ENCODE data around the gene ACAA1.

Gene ACAA1

DNA sequence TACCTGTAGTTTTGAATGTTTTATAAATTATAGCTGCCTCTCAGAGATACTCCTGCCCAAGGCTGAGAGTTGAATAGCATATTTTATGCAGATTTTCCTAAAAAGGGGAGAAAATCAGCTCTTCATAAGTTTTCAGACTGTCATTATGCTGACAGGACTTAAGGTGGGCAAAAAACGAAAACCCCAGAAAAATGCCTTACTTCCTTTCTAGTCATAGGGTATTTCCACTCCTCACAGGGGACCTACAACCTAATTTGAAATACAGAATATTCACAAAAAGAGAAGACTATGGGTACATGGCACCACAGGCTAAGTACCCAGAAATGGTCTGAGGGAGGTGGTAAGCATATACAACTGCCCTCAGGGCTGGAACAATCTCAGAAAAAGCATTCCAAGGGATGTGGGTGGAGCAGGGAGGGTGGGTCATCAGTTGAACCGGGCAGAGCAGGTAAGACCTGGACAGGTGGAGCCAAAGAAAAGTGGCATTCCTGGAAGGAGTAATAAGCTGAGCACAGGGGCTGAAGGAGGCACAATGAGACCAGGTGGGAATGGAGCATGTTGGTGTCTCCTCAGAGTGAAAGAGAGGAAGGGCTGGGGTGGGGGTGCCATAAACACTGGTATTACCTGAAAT, 17.8 kb upstream of the ACAA1 start:
- no peak for DNase-seq (ENCODE audit: low spot score)

DNA sequence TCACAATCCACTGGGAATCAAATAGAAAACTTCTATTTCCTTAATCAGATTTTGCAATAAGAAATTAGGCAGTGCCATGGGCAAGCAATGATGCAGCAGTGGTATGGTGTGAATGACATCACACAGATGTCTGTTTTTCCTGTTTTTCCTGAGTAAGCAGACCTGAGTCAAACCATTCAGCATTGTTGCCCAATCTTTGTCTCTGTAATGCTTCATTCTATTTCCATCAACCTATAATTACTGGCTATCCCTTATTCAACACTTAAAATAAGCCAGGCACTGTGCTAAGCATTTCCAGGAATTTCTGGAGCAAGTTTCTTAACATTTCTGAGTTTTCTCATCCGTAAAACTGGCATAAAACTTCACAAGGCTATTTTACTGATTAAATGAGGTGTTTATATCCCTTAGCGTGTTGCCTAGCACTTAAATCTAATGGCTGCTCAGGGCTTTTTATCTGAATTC, 17.1 kb upstream of the ACAA1 start:
- DNase-seq (ENCODE audit: low spot score), result no peak

DNA sequence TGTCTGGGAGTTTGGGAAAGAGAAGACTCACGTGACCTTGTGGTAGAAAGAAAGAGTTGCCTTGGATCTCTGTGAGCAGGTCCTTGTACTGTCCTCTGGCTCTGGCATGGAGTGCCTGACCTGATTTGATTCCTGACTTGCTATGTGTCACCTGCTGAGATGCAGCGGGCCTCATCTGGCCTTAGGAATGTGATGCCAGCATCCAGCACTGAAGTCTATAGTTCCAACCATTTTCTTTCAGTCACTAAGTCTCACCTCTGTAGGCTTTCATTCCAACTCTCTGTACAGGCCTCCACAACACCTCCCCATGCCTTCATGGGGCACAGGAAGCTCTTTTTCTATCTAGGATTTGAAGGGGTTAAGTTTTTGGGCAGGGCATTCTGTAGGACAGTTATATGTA, 16.3 kb upstream of the ACAA1 start:
- no peak for DNase-seq (ENCODE audit: low spot score)

DNA sequence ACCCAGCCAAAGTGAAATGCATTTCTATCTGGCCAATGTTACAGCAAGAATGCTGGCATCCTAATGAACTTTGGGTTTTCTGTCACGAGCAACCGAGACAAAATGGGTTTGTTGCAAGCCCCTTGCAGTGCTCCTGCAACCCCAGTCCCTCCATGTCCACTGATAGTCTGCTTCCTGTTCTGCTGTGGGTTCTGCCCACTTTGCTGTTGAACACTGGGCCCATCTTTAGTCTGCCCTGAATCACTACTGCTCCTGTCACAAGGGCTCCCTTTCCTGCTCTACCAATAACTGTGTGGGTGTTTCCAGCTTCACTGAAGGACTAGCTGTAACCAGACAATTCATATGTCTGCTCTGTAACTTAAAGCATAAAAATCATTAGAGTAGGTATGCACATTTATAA, 15.7 kb upstream of the ACAA1 start:
- no peak for DNase-seq (ENCODE audit: low spot score)

DNA sequence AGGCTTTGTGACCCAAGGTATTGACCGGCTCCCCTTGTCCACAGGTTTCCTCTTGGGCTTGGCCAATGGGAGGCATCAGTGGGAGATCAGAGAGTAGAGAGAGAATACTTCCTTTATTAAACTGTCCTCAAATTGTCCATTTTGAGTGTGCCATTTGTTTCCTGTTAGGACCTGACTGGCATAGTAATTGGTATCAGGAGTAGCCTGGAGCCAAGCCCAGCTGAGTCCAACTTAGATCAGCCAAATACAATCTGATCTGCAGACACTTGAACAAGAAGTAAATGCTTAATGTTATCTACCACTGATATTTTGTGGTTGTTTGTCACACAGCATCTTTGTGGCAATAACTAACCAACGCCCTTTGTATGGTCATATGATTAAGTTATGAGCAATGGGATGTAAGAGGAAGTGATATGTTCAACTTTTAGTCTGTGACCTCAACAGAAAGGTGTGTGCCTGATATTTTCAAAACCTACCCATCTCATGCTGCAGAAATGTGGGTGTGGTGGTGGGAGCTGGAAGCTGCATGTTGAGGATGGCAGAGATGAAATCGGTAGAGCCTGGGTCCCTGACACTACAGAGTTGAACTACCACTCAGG, 14.8 kb upstream of the ACAA1 start:
- DNase-seq (ENCODE audit: low spot score), result no peak

DNA sequence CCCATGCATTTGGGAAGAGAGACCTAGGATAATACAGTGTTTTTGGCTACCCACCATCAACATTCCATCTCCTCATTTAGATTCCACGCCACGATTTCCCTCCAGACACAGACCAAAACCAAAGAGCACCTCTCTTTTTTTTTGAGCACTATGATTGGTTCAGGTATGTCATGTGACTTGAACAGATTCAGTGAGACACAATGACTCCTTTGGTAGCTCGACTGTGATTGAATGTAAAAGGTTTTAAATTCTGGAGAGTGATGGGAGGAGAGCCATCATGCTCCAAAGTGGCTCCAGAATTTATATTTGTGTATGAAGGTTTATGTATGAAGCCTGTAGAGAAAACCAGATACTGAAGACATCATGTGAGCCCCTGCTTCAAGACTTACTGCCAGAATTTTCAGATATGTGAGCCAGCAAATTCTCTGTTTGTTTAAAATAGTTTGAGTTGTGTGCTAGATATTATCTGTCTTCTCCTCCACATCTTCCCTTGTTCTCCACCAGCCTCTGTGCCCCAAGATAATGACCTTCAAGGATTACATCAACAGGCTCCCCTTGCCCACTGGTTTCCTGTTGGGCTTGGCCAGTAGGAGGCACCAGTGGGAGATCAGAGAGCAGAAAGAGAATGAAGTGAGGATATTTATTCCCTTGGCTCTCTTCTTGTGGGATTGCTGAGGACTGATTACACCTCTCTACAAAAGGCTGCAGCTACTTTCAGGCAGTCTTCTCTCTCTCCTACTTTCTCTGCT, 14.0 kb upstream of the ACAA1 start:
- no peak for DNase-seq (ENCODE audit: low spot score)

DNA sequence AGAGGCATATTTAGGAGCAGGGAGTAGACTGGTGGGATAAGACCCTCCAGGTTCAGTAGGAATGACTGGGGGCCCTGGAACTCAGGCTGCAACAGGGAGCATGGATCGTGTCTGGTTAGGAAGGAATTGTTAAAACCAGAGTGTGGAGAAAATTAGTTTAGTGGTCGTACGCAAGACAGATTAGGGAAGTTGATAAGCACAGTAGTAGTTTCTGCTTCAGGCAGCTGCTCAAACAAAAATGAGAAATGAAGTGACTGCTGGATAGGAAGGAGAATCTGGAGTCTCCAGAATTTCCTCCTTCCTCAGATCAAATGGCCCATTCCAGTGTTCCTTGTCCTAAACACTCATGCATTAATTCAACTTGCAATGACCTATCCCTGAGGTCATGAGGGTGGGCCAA, 12.8 kb upstream of the ACAA1 start:
- DNase-seq (ENCODE audit: low spot score), result peak; percentile 85

DNA sequence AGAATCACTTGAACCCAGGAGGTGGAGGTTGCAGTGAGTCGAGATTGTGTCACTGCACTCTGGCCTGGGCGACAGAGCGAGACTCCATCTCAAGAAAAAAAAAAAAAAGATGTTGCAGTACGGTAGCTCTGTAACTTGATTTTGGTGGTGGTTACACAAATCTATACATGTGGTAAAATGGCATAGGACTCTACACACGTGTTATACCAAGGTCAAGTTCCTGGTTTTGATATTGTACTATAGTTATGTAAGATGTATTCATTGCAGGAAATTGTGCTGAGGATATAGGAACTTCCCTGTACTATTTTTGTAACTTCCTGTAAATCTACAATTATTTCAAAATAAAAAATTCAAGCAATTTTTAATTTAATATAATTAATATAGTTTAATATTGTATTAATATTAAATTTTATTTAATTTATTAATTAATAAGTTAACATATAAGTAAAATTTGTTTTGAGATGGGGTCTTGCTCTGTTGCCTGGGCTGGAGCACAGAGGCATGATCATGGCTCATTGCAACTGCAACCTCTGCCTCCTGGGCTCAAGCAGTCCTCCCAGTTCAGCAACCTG, 11.5 kb upstream of the ACAA1 start:
- DNase-seq (ENCODE audit: low spot score), result no peak

DNA sequence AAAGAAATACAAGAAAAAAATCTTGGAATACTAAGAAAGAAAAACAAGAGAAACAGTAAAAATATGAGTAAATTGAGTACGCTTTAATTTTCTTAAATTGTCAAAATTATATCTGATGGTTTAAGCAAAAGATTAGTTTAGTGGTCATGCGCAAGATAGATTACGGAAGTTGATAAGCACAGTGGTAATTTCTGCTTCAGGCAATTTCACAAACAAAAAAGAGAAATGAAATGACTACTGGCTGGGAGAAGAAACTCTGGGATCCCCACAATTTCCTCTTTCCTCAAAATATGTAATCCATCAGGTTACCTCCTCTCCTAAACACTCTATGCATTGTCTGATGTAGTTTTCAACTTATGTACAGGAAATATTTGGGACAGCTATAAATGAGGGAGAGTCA, 10.5 kb upstream of the ACAA1 start:
- no peak for DNase-seq (ENCODE audit: low spot score)

DNA sequence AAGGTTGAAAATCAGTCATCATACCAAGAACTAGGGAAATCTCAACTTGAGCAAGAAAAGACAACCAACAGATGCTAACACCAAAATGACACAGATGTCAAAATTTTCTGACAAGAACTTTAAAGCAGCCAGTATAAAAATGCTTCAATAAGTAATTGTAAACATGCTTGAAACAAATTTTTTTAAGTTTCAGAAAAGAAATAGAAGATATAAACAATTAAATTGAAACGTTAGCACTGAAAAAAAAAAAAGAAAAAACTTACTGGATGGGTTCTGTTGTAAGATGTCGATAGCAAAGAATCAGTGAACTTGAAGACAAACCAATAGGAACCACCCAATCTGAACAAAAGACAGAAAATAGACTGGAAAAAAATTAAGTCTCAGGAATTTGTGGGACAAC, 9.6 kb upstream of the ACAA1 start:
- no peak for DNase-seq (ENCODE audit: low spot score)

DNA sequence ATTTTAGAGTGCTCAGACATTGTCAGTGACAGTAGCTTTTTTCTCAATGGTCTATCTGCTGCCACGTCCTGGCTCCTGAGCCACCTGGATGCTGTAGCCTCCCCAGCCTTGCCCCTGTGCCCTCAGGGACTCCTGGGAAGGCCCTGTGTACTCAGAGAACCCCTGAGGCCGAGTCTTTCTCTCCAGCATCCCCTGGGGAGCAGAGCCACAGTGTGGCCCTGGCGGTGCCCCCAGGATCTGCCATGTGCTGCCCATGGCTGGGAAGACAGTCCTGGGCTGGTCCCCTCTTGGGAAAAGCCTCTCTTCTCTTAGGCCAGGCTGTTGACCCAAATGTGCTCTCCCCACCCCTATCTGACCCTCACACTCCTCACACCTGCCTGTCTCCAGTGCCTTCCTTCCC, 6.6 kb upstream of the ACAA1 start:
- DNase-seq (ENCODE audit: low spot score), result no peak

DNA sequence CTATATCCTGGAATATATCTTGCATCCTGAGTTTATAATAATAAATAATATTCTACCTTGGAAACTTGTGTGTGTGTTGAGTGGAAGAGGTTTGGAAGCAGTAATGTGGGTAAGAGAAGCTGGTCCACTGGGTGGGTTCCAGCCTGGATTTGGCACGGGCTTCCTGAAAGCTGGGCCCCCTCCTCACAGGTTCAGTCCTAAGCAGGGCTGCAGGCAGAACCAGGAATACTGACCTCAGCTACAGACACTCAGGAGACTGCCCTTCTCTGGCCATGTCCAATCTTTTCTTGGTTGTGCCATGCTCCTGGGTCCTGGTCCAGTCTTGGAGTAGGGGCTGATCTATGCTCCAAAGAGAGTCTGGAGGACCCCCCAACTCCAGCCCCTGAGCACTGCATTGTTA, 6.0 kb upstream of the ACAA1 start:
- no peak for DNase-seq (ENCODE audit: low spot score)

DNA sequence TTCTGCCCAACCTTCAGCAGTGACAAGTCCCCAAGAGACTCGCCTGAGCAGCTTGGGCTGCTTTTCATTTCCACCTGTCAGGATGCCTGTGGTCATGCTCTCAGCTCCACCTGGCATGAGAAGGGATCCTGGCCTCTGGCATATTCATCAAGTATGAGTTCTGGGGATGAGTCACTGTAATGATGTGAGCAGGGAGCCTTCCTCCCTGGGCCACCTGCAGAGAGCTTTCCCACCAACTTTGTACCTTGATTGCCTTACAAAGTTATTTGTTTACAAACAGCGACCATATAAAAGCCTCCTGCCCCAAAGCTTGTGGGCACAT, 5.0 kb upstream of the ACAA1 start:
- no peak for DNase-seq (ENCODE audit: low spot score)

DNA sequence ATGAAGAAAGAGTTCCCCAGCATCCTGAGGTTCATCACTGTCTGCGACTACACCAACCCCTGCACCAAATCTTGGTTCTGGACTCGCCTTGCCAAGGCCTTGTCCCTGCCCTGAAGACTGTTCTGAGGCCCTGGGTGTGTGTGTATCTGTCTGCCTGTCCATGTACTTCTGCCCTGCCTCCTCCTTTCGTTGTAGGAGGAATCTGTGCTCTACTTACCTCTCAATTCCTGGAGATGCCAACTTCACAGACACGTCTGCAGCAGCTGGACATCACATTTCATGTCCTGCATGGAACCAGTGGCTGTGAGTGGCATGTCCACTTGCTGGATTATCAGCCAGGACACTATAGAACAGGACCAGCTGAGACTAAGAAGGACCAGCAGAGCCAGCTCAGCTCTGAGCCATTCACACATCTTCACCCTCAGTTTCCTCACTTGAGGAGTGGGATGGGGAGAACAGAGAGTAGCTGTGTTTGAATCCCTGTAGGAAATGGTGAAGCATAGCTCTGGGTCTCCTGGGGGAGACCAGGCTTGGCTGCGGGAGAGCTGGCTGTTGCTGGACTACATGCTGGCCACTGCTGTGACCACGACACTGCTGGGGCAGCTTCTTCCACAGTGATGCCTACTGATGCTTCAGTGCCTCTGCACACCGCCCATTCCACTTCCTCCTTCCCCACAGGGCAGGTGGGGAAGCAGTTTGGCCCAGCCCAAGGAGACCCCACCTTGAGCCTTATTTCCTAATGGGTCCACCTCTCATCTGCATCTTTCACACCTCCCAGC, 4.4 kb upstream of the ACAA1 start:
- no peak for DNase-seq (ENCODE audit: low spot score)

DNA sequence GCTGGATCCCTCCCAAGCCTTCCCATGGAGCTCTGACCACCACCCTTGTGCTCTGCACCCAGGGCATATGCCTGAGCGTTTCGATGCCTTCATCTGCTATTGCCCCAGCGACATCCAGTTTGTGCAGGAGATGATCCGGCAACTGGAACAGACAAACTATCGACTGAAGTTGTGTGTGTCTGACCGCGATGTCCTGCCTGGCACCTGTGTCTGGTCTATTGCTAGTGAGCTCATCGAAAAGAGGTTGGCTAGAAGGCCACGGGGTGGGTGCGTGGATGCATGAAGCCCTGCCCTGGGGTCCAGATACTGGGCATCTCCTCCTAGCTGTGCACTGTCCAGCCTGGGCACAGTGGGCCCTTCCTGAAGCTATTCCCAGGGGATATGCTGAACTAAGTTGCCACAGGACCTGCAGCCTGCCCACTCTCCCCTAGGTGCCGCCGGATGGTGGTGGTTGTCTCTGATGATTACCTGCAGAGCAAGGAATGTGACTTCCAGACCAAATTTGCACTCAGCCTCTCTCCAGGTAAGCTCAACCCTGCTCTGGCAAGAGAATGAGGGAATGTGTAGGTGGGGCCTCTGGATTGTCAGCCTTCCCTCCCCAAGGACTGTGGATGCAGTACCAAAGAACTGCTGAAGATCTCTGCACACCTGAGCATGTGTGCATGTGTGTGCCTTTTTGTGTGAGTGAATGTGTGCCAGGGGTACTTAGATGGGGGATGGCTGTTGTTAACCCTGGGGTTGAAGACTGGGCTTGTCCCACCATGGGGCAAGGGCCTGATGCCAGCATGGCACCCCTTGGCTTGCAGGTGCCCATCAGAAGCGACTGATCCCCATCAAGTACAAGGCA, 3.6 kb upstream of the ACAA1 start:
- no peak for DNase-seq (ENCODE audit: low spot score)

DNA sequence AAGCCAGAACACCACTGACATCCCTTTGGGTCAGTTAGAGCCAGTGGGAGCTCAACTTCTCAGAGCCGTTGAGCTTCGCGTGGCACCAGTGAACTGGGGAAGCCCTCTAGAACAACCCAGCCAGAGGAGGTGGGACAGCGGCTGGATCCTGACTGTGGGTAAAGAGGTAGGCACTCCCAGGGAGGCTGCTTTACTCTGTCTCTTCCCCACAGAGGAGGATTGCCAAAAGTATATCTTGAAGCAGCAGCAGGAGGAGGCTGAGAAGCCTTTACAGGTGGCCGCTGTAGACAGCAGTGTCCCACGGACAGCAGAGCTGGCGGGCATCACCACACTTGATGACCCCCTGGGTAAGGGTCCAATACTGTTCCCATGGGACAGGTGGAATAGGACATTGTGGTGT, 2.7 kb upstream of the ACAA1 start:
- no peak for DNase-seq (ENCODE audit: low spot score)

DNA sequence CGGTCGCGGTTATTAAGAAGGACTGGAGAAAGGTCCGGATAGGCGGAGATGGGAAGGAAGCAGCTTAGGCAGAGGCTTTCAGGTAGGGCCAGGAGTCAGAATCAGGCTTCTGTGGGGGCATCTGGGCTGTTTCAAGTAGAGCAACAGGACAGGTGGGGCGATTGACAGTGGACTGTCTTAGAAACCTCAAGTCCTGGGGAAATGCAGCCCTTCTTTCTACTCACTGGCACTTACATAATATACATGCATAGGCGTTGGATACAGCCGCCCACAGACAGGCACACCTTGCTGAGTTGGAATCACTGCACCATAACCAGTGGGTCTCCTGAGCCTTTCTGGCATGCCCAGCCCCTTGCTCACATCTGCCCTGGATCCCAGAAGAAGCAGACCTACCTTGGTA, 2.3 kb upstream of the ACAA1 start:
- no peak for DNase-seq (ENCODE audit: low spot score)

DNA sequence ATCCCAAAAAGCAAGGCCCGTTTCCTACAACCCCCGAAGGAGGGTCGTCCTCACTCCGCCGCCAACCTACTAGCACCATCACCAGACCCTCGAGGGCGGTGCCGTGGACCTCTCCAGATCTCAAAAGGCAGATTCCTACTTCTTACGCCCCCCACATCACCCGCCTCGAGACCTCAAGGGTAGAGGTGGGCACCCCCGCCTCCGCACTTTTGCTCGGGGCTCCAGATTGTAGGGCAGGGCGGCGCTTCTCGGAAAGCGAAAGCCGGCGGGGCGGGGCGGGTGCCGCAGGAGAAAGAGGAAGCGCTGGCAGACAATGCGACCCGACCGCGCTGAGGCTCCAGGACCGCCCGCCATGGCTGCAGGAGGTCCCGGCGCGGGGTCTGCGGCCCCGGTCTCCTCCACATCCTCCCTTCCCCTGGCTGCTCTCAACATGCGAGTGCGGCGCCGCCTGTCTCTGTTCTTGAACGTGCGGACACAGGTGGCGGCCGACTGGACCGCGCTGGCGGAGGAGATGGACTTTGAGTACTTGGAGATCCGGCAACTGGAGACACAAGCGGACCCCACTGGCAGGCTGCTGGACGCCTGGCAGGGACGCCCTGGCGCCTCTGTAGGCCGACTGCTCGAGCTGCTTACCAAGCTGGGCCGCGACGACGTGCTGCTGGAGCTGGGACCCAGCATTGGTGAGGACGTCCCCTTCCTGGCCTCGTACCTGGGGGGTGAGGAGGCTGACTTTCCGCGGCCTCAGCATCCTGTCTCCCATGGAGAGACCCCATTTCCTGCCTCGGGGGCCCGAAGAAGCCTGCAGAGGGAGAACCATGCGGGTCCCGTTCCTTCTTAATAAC, 1.6 kb upstream of the ACAA1 start, which contains the start of gene MYD88:
Gene MYD88 (plus strand): TSS at position 313 of the 842 bp plus-strand sequence. CDS start 40 bp downstream, at position 353.
- DNase-seq (ENCODE audit: low spot score), result peak; percentile 39

DNA sequence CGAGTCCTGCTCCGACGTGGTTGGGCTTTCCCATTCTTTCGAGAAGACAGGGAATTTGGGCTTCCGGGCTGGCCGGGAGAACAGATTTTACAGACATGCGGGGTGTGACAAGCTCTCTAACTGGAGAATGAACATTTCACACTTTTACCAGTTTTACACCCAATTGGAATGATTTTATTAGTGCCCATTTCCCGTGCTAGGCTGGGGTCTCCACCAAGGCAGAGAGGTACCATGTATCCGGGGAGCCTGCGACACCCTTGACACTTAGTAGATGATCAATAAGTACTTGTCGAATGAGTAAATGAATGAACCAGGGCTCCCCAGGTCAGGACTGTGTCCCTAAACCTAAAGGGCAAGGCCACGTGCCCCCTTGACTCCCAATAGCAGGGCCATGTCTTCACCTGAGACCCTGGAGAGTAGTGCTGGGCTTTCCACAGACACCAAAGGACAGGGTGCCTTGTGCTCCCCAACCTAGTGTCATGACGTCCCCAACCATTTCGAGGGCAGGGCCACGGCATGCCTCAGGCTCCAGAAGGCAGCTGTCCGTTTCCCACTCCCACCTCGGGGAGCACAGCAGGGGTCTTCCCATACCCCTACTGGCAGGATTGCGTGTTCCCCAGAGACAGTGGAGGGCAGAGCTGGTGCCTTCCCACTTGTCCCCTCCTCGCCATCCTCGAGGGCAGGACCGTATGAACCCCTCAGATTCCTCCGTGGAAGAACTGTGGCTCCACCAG, 855 bp upstream of the ACAA1 start:
- peak; percentile 15 for DNase-seq (ENCODE audit: low spot score)

Data from SK-N-DZ (cell line).